SK-N-SH (cell line): Measurements from ENCODE around the gene UBIAD1. TPM values are rescaled to one million over a fixed set of nuclear protein-coding genes. Genes with fewer than 3 reads are reported as not detected.
A peak's percentile ranks its signal among the peaks of the same experiment; 100 is the strongest.

ENCODE experiments used
- CTCF ChIA-PET: fragments of 300-600, 350-600 bp; formaldehyde crosslinking; extraction: SDS; loops from one replicate; lab custom pipeline; 2021; lab: Yijun Ruan, JAX
- POLR2A ChIA-PET: fragments of 350-600 bp; sonication (Branson Sonifier 250); formaldehyde crosslinking; extraction: SDS; loops from one replicate; lab custom pipeline; 2020; ENCODE audit warnings: antibody characterized with exemption, inconsistent platforms; lab: Yijun Ruan, JAX
- DNase-seq: peaks from one replicate; pipeline ENCODE4 v3.0.0; 2012
- H2AFZ ChIP-seq: fragments of 200-600 bp; sonication (generic); 2 replicates; pipeline ENCODE4 v1.8.1; 2016; ENCODE audit warnings: antibody characterized with exemption, mild to moderate bottlenecking, low read depth
- H3F3A ChIP-seq: fragments of 200-600 bp; sonication (generic); replicated peaks from 2 replicates; pipeline ENCODE3; 2016; ENCODE audit warnings: antibody characterized with exemption, mild to moderate bottlenecking; ENCODE audit not compliant: insufficient read depth
- H3K27ac ChIP-seq, 2 experiments: fragments of 200-500 bp in 1 of 2; fragments of 200-600 bp in 1 of 2; sonication (Bioruptor generic) in 1 of 2; sonication (generic), shearing (Covaris generic) in 1 of 2; 2 replicates each; pipeline versions ENCODE4 v1.5.1 to v1.6.1; 2014 to 2016; ENCODE audit warnings: low read depth in 2 of 2, inconsistent platforms in 1 of 2, low read length in 1 of 2, mild to moderate bottlenecking in 1 of 2, mixed read lengths in 1 of 2
- H3K27me3 ChIP-seq: fragments of 200-600 bp; sonication (generic), shearing (Covaris generic); 2 replicates; pipeline ENCODE4 v1.6.1; 2016; ENCODE audit warnings: mixed run types; ENCODE audit not compliant: insufficient read depth
- H3K36me3 ChIP-seq, 2 experiments: fragments of 200-500 bp in 1 of 2; fragments of 200-600 bp in 1 of 2; sonication (Bioruptor generic) in 1 of 2; sonication (generic) in 1 of 2; replicated peaks in 1 of 2; 2 replicates each; pipeline versions ENCODE3 to v1.5.1; 2014 to 2016; ENCODE audit warnings: low read length in 1 of 2, mild to moderate bottlenecking in 1 of 2; ENCODE audit not compliant: insufficient read depth in 2 of 2, control insufficient read depth in 1 of 2
- H3K4me1 ChIP-seq, 2 experiments: fragments of 200-500 bp in 1 of 2; fragments of 200-600 bp in 1 of 2; sonication (Bioruptor generic) in 1 of 2; sonication (generic), shearing (Covaris generic) in 1 of 2; 2 replicates each; pipeline versions ENCODE4 v1.5.1 to v1.6.1; 2014 to 2016; ENCODE audit warnings: low read depth in 1 of 2, low read length in 1 of 2, mixed run types in 1 of 2; ENCODE audit not compliant: insufficient read depth in 2 of 2, control insufficient read depth in 1 of 2
- H3K4me2 ChIP-seq: fragments of 200-600 bp; sonication (generic), shearing (Covaris generic); 2 replicates; pipeline ENCODE4 v1.6.1; 2017; ENCODE audit warnings: mixed run types
- H3K4me3 ChIP-seq, 2 experiments: fragments of 200-500 bp in 1 of 2; fragments of 200-600 bp in 1 of 2; sonication (Bioruptor generic) in 1 of 2; sonication (generic), shearing (Covaris generic) in 1 of 2; 2 replicates each; pipeline versions ENCODE4 v1.5.1 to v1.8.1; 2014 to 2016; ENCODE audit warnings: low read depth in 2 of 2, inconsistent platforms in 1 of 2, low read length in 1 of 2, mild to moderate bottlenecking in 1 of 2, mixed read lengths in 1 of 2, moderate library complexity in 1 of 2
- H3K79me2 ChIP-seq: fragments of 200-600 bp; sonication (generic); 2 replicates; pipeline ENCODE4 v1.8.1; 2017; ENCODE audit warnings: mild to moderate bottlenecking; ENCODE audit not compliant: insufficient read depth
- H3K9ac ChIP-seq: fragments of 200-600 bp; sonication (generic); 2 replicates; pipeline ENCODE4 v1.6.1; 2017; ENCODE audit warnings: mixed run types
- H3K9me2 ChIP-seq: fragments of 200-600 bp; sonication (generic); 2 replicates; pipeline ENCODE4 v1.6.1; 2017; ENCODE audit warnings: mixed run types
- H3K9me3 ChIP-seq: fragments of 200-600 bp; sonication (generic); 2 replicates; pipeline ENCODE4 v1.6.1; 2017; ENCODE audit warnings: mixed run types, mild to moderate bottlenecking, moderate library complexity
- H4K20me1 ChIP-seq: fragments of 200-600 bp; sonication (generic); 2 replicates; pipeline ENCODE4 v1.6.1; 2017; ENCODE audit warnings: mild to moderate bottlenecking, mixed run types; ENCODE audit not compliant: insufficient read depth
- CHD2 ChIP-seq: fragments of 150-350 bp; IDR thresholded peaks from 2 replicates; pipeline ENCODE4 v1.6.1; 2018; ENCODE audit warnings: low read length; ENCODE audit not compliant: partially characterized antibody
- EP300 ChIP-seq, 2 experiments: IDR thresholded peaks; 2 replicates each; pipeline versions ENCODE4 v1.4.0 to v1.6.1; 2012; ENCODE audit warnings: borderline replicate concordance in 1 of 2, low read depth in 1 of 2, low read length in 1 of 2
- FOSL2 ChIP-seq: IDR thresholded peaks from 2 replicates; pipeline ENCODE4 v1.4.0; 2012; ENCODE audit warnings: low read depth, mild to moderate bottlenecking, moderate library complexity, borderline replicate concordance
- GABPA ChIP-seq: IDR thresholded peaks from 2 replicates; pipeline ENCODE4 v1.4.0; 2012; ENCODE audit warnings: low read depth, mild to moderate bottlenecking
- GATA2 ChIP-seq: sonication (generic); formaldehyde crosslinking; IDR thresholded peaks from 2 replicates; pipeline ENCODE4 v1.5.0; 2020; ENCODE audit warnings: mild to moderate bottlenecking, missing genetic modification reagents
- MEF2A ChIP-seq: IDR thresholded peaks from 2 replicates; pipeline ENCODE4 v1.4.0; 2012; ENCODE audit warnings: low read depth, borderline replicate concordance
- MXI1 ChIP-seq: IDR thresholded peaks from 2 replicates; pipeline ENCODE4 v1.6.1; 2012; ENCODE audit warnings: mild to moderate bottlenecking, low read depth, low read length, improper control_type of control experiment
- POLR2AphosphoS5 ChIP-seq: IDR thresholded peaks from 2 replicates; pipeline ENCODE4 v1.6.1; 2012; ENCODE audit warnings: low read depth, low read length
- SIN3A ChIP-seq: IDR thresholded peaks from 2 replicates; pipeline ENCODE4 v1.6.1; 2012; ENCODE audit warnings: low read depth, mild to moderate bottlenecking, low read length, moderate library complexity, borderline replicate concordance
- TAF1 ChIP-seq: IDR thresholded peaks from 2 replicates; pipeline ENCODE4 v1.6.1; 2012; ENCODE audit warnings: low read depth, mild to moderate bottlenecking, low read length, moderate library complexity, borderline replicate concordance
- TCF12 ChIP-seq: IDR thresholded peaks from 2 replicates; pipeline ENCODE4 v1.4.0; 2012
- YY1 ChIP-seq: IDR thresholded peaks from 2 replicates; pipeline ENCODE4 v1.4.0; 2012; ENCODE audit warnings: low read depth, mild to moderate bottlenecking
- WGBS: methylation state at CpG from one replicate; pipeline ENCODE4 v1.1.6; 2017; ENCODE audit warnings: low lambda C conversion rate; 5-methylcytosine and 5-hydroxymethylcytosine counted together
- polyA plus RNA-seq, 3 experiments: library from polyadenylated mRNA; depleted of rRNA; stranded (reverse); fragments of >200 nt; gene quantifications; 2 replicates each; pipeline ENCODE4 v1.2.3, GENCODE V29; 2012
- TF ChIP-seq, protein P1 (sequence below): IDR thresholded peaks from 2 replicates; pipeline ENCODE4 v1.4.0; 2012; ENCODE audit warnings: low read depth
- TF ChIP-seq, protein P2 (sequence below): fragments of 150-350 bp; IDR thresholded peaks from 2 replicates; pipeline ENCODE4 v1.6.1; 2017; ENCODE audit warnings: antibody characterized with exemption, low read length, low read depth, borderline replicate concordance
- TF ChIP-seq, protein P3 (sequence below): fragments of 200-600 bp; sonication (generic); IDR thresholded peaks from 2 replicates; pipeline ENCODE4 v1.6.1; 2017; ENCODE audit warnings: antibody characterized with exemption, mild to moderate bottlenecking, moderate library complexity
- TF ChIP-seq, protein P4 (sequence below): IDR thresholded peaks from 2 replicates; pipeline ENCODE4 v1.4.0; 2012; ENCODE audit warnings: low read depth, borderline replicate concordance
- TF ChIP-seq, protein P5 (sequence below): fragments of 150-350 bp; IDR thresholded peaks from 2 replicates; pipeline ENCODE4 v1.6.1; 2016; ENCODE audit warnings: mild to moderate bottlenecking, low read depth, low read length
- TF ChIP-seq, protein P6 (sequence below): IDR thresholded peaks from 2 replicates; pipeline ENCODE4 v1.6.1; 2012; ENCODE audit warnings: mild to moderate bottlenecking, low read depth, low read length, moderate library complexity

The UBIAD1 gene
- polyA plus RNA-seq, 1 of the 3 experiments (the other 2 are of a cell fraction): 13.7 TPM

DNA sequence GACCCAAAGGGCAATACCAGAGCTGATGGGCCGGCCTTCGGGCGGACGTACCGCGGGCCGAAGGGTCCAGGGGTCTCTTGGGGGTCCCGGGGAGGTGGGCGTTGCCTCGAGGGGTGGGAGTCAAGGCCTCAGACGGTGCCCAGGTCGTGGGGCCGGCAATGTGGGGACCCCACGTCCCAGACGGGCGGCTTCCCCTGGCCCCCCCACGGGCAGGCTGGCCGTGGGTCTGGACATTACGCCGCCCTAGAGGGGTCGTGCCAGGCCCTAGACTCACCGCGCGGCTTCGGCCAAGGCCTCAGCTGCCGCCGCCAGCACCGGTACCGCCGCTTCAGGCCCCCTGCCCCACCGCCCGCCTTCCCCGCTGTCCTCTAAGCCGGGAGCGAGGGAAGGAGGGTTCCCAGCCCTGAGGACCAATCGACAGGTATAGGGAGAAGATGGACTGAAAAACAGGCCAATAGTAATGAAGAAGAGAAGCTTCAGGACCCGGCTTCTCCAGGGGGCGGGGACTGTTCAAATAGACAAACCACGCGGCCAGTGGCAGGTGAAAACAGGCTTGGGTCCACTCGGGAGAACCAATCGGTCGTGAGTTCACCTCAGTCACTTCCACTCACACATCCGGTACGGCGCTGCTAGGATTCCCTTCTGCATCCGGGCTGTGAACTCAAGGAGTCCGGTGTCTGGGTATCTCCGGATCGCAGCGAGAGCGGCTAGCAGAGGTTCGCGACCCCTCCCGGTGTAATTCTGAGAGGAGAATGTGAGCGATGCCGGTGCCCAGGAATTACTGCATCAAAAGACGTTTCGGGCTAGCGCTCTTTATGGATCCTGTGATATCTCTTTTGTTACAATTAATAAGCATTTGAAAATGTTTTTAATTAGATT lies 10.6 kb upstream of the UBIAD1 start, which contains the start of gene MTOR:
Gene MTOR (minus strand): TSS at position 381 of the 879 bp plus-strand sequence. CDS start 3,142 bp downstream, outside the sequence.
- Histone ChIP-seq H3K27ac (peak within 1 kb of the TSS; percentile 65 to 85), H4K20me1 (no peaks in the 10 kb centered on the region), H3K4me1 (peaks cover 0 to 2% of the 10 kb centered on the region in 2 experiments; a peak in 2 of 4 replicates), H3K79me2 (peaks cover 24% of the 10 kb centered on the region), H3K9me2 (no peaks in the 10 kb centered on the region), H3K36me3 (peaks cover 17% of the 10 kb centered on the region in 2 experiments), H3K4me2 (peak within 1 kb of the TSS; percentile 84), H3K27me3 (no peaks in the 10 kb centered on the region), H3K9me3 (no peaks in the 10 kb centered on the region), H2AFZ (peak within 1 kb of the TSS; percentile 98), H3F3A (peaks cover 4% of the 10 kb centered on the region), H3K9ac (peak within 1 kb of the TSS; percentile 84), H3K4me3 (peak within 1 kb of the TSS; percentile 81 to 83)
- ChIA-PET POLR2A (interaction anchor here (0.6 to 2.2 kb wide), 9 partner anchors 10 to 386 kb away, joined by 3 to 15 read pairs (median 3); partner anchors contain the start of gene UBIAD1), CTCF (interaction anchor here (0.7 to 5.0 kb wide), 11 partner anchors 9 to 389 kb away, joined by 3 to 33 read pairs (median 7); partner anchors contain the start of gene UBIAD1)
- DNase-seq: peak; percentile 98
- 0% methylated on average over 12 of the region's 60 CpGs for WGBS
- TF ChIP-seq, protein P1, sequence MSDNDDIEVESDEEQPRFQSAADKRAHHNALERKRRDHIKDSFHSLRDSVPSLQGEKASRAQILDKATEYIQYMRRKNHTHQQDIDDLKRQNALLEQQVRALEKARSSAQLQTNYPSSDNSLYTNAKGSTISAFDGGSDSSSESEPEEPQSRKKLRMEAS: peak; percentile 70; the same call in 1 of the 2 replicates
- peak; percentile 100 for TF ChIP-seq GABPA
- TF ChIP-seq CHD2: peak; percentile 96
- peak; percentile 6; the same call in 1 of the 2 replicates for TF ChIP-seq FOSL2
- TF ChIP-seq, protein P2, sequence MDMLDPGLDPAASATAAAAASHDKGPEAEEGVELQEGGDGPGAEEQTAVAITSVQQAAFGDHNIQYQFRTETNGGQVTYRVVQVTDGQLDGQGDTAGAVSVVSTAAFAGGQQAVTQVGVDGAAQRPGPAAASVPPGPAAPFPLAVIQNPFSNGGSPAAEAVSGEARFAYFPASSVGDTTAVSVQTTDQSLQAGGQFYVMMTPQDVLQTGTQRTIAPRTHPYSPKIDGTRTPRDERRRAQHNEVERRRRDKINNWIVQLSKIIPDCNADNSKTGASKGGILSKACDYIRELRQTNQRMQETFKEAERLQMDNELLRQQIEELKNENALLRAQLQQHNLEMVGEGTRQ: no peak
- TF ChIP-seq MEF2A: no peak
- peak; percentile 78 for TF ChIP-seq MXI1
- TF ChIP-seq, protein P3, sequence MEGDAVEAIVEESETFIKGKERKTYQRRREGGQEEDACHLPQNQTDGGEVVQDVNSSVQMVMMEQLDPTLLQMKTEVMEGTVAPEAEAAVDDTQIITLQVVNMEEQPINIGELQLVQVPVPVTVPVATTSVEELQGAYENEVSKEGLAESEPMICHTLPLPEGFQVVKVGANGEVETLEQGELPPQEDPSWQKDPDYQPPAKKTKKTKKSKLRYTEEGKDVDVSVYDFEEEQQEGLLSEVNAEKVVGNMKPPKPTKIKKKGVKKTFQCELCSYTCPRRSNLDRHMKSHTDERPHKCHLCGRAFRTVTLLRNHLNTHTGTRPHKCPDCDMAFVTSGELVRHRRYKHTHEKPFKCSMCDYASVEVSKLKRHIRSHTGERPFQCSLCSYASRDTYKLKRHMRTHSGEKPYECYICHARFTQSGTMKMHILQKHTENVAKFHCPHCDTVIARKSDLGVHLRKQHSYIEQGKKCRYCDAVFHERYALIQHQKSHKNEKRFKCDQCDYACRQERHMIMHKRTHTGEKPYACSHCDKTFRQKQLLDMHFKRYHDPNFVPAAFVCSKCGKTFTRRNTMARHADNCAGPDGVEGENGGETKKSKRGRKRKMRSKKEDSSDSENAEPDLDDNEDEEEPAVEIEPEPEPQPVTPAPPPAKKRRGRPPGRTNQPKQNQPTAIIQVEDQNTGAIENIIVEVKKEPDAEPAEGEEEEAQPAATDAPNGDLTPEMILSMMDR: peak; percentile 42
- peak; percentile 23; the same call in 1 of the 2 replicates for TF ChIP-seq SIN3A
- TF ChIP-seq, protein P4, sequence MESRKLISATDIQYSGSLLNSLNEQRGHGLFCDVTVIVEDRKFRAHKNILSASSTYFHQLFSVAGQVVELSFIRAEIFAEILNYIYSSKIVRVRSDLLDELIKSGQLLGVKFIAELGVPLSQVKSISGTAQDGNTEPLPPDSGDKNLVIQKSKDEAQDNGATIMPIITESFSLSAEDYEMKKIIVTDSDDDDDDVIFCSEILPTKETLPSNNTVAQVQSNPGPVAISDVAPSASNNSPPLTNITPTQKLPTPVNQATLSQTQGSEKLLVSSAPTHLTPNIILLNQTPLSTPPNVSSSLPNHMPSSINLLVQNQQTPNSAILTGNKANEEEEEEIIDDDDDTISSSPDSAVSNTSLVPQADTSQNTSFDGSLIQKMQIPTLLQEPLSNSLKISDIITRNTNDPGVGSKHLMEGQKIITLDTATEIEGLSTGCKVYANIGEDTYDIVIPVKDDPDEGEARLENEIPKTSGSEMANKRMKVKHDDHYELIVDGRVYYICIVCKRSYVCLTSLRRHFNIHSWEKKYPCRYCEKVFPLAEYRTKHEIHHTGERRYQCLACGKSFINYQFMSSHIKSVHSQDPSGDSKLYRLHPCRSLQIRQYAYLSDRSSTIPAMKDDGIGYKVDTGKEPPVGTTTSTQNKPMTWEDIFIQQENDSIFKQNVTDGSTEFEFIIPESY: no peak
- TF ChIP-seq, protein P5, sequence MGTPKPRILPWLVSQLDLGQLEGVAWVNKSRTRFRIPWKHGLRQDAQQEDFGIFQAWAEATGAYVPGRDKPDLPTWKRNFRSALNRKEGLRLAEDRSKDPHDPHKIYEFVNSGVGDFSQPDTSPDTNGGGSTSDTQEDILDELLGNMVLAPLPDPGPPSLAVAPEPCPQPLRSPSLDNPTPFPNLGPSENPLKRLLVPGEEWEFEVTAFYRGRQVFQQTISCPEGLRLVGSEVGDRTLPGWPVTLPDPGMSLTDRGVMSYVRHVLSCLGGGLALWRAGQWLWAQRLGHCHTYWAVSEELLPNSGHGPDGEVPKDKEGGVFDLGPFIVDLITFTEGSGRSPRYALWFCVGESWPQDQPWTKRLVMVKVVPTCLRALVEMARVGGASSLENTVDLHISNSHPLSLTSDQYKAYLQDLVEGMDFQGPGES: peak; percentile 90
- TF ChIP-seq GATA2 (CRISPR knock-in tag): peak; percentile 56; the same call in 1 of the 2 replicates
- TF ChIP-seq TAF1: peak; percentile 89
- peak; percentile 77 for TF ChIP-seq YY1
- TF ChIP-seq TCF12: peak; percentile 36; the same call in 1 of the 2 replicates
- TF ChIP-seq EP300 (IDR thresholded peaks at IDR 0.05; ENCODE audit: borderline replicate concordance in 1 of 2, low read depth in 1 of 2, low read length in 1 of 2): no peak; a peak in 1 of 4 replicates
- TF ChIP-seq POLR2AphosphoS5: peak; percentile 62; the same call in 1 of the 2 replicates
- TF ChIP-seq, protein P6, sequence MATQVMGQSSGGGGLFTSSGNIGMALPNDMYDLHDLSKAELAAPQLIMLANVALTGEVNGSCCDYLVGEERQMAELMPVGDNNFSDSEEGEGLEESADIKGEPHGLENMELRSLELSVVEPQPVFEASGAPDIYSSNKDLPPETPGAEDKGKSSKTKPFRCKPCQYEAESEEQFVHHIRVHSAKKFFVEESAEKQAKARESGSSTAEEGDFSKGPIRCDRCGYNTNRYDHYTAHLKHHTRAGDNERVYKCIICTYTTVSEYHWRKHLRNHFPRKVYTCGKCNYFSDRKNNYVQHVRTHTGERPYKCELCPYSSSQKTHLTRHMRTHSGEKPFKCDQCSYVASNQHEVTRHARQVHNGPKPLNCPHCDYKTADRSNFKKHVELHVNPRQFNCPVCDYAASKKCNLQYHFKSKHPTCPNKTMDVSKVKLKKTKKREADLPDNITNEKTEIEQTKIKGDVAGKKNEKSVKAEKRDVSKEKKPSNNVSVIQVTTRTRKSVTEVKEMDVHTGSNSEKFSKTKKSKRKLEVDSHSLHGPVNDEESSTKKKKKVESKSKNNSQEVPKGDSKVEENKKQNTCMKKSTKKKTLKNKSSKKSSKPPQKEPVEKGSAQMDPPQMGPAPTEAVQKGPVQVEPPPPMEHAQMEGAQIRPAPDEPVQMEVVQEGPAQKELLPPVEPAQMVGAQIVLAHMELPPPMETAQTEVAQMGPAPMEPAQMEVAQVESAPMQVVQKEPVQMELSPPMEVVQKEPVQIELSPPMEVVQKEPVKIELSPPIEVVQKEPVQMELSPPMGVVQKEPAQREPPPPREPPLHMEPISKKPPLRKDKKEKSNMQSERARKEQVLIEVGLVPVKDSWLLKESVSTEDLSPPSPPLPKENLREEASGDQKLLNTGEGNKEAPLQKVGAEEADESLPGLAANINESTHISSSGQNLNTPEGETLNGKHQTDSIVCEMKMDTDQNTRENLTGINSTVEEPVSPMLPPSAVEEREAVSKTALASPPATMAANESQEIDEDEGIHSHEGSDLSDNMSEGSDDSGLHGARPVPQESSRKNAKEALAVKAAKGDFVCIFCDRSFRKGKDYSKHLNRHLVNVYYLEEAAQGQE: 0 out of 2 replicates have a peak, but pooled peaks have one; percentile 55
